ENCODE results near the gene MGAT4A.

GRCh38 chr2:98702127-98702802 lies 28.7 kb downstream of the MGAT4A start:
- TF ChIP-seq EZH2phosphoT487 (IDR thresholded peaks at IDR 0.05; ENCODE audit: borderline replicate concordance) (no peak), CTCF (conservative IDR thresholded peaks at IDR 0.05; ENCODE audit: low read length) (no peak)

Data from Loucy (cell line).